ENCODE results near the gene CALU.

The CALU gene

GRCh38 chr7:128767475-128768110 is 28.4 kb downstream of the CALU start:
- no peaks in the 10 kb centered on the region for H3K9me3 ChIP-seq (ENCODE audit: control insufficient read depth in 1 of 2, low read length in 2 of 2)
- H3K9ac ChIP-seq (ENCODE audit: low read depth in 1 of 2, low read length in 2 of 2): no peak overlapping the region
- no peaks in the 10 kb centered on the region for H3K27me3 ChIP-seq (ENCODE audit: control insufficient read depth in 1 of 2, insufficient read depth in 2 of 2, low read length in 2 of 2)
- peaks cover 33 to 68% of the 10 kb centered on the region in 2 donors for H3K36me3 ChIP-seq (ENCODE audit: control insufficient read depth in 1 of 2, insufficient read depth in 2 of 2, low read length in 2 of 2)
- no peaks in the 10 kb centered on the region for H3K4me1 ChIP-seq (ENCODE audit: control insufficient read depth in 1 of 2, insufficient read depth in 2 of 2, low read length in 2 of 2)
- no peak overlapping the region for H3K27ac ChIP-seq (ENCODE audit: low read depth, low read length)
- H3K4me3 ChIP-seq (ENCODE audit: low read depth in 1 of 2, low read length in 2 of 2): no peak overlapping the region

DNA sequence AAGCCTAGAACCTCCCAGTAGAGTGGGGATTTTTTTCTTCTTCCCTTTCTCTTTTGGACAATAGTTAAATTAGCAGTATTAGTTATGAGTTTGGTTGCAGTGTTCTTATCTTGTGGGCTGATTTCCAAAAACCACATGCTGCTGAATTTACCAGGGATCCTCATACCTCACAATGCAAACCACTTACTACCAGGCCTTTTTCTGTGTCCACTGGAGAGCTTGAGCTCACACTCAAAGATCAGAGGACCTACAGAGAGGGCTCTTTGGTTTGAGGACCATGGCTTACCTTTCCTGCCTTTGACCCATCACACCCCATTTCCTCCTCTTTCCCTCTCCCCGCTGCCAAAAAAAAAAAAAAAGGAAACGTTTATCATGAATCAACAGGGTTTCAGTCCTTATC is 31.1 kb downstream of the CALU start:
- H3K36me3 ChIP-seq (ENCODE audit: control insufficient read depth in 1 of 2, insufficient read depth in 2 of 2, low read length in 2 of 2): peaks cover 44 to 55% of the 10 kb centered on the region in 2 donors

DNA sequence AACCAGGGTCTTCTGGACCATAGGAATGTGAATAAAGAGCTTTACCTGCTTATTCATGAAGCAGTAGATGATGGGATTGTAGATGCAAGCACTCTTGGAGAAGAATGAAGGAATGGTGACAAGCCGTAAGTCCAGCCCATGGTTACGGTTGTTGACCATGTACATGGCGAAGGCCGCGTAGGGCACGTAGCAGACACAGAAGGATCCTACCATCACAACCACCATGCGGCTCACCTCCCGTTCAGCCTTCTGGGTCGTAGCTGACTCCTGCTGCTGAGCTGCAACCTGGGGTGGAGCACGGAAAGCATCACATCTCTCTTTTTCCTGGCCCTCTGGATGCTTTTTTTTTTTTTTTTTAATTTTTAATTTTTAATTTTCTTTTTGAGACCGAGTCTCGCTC is 34.4 kb downstream of the CALU start:
- H3K27me3 ChIP-seq (ENCODE audit: control insufficient read depth in 1 of 2, insufficient read depth in 2 of 2, low read length in 2 of 2): no peaks in the 10 kb centered on the region
- H3K27ac ChIP-seq (ENCODE audit: low read depth, low read length): no peak overlapping the region
- no peak overlapping the region for H3K4me3 ChIP-seq (ENCODE audit: low read depth in 1 of 2, low read length in 2 of 2)
- no peak overlapping the region for H3K9ac ChIP-seq (ENCODE audit: low read depth in 1 of 2, low read length in 2 of 2)
- no peaks in the 10 kb centered on the region for H3K4me1 ChIP-seq (ENCODE audit: control insufficient read depth in 1 of 2, insufficient read depth in 2 of 2, low read length in 2 of 2)
- peaks cover 36 to 37% of the 10 kb centered on the region in 2 donors for H3K36me3 ChIP-seq (ENCODE audit: control insufficient read depth in 1 of 2, insufficient read depth in 2 of 2, low read length in 2 of 2)
- peaks cover 2 to 12% of the 10 kb centered on the region in 2 donors for H3K9me3 ChIP-seq (ENCODE audit: control insufficient read depth in 1 of 2, low read length in 2 of 2)

More for the DNA sequence above, 31.1 kb downstream of the CALU start:
- no peaks in the 10 kb centered on the region for H3K9me3 ChIP-seq (ENCODE audit: control insufficient read depth in 1 of 2, low read length in 2 of 2)
- H3K4me1 ChIP-seq (ENCODE audit: control insufficient read depth in 1 of 2, insufficient read depth in 2 of 2, low read length in 2 of 2): no peaks in the 10 kb centered on the region
- H3K27me3 ChIP-seq (ENCODE audit: control insufficient read depth in 1 of 2, insufficient read depth in 2 of 2, low read length in 2 of 2): no peaks in the 10 kb centered on the region
- H3K9ac ChIP-seq (ENCODE audit: low read depth in 1 of 2, low read length in 2 of 2): no peak overlapping the region
- no peak overlapping the region for H3K27ac ChIP-seq (ENCODE audit: low read depth, low read length)
- no peak overlapping the region for H3K4me3 ChIP-seq (ENCODE audit: low read depth in 1 of 2, low read length in 2 of 2)

DNA sequence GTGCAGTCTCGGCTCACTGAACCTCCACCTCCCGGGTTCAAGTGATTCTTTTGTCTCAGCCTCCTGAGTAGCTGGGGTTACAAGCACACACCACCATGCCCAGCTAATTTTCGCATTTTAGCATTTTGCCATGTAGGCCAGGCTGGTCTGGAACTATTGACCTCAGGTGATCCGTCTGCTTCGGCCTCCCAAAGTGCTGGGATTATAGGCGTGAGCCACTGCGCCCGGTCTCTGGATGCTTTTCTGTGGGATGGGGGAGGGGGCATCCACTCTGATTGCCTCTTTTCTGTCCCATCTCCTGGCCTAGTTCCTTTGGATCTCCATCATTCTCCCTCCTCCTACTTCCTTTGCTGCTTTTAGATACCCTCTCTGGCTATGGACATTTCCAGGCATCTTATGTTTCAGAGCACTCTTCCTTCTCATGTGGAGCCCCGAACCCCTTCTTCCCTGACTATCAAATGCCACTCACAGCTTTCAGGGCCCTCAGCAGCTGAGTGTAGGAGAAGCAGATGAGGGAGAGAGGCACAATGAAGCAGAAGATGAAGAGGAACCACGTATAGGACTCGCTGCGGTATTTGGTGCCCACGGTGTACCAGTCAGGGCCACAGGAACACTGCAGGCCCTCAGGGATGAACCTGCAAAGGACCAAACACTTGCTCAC is 35.0 kb downstream of the CALU start:
- Histone ChIP-seq H3K27me3 (ENCODE audit: control insufficient read depth in 1 of 2, insufficient read depth in 2 of 2, low read length in 2 of 2) (no peaks in the 10 kb centered on the region), H3K4me1 (ENCODE audit: control insufficient read depth in 1 of 2, insufficient read depth in 2 of 2, low read length in 2 of 2) (no peaks in the 10 kb centered on the region), H3K9me3 (ENCODE audit: control insufficient read depth in 1 of 2, low read length in 2 of 2) (peaks cover 2 to 12% of the 10 kb centered on the region in 2 donors), H3K4me3 (ENCODE audit: low read depth in 1 of 2, low read length in 2 of 2) (no peak overlapping the region), H3K36me3 (ENCODE audit: control insufficient read depth in 1 of 2, insufficient read depth in 2 of 2, low read length in 2 of 2) (peaks cover 32 to 33% of the 10 kb centered on the region in 2 donors), H3K9ac (ENCODE audit: low read depth in 1 of 2, low read length in 2 of 2) (no peak overlapping the region), H3K27ac (ENCODE audit: low read depth, low read length) (no peak overlapping the region)

DNA sequence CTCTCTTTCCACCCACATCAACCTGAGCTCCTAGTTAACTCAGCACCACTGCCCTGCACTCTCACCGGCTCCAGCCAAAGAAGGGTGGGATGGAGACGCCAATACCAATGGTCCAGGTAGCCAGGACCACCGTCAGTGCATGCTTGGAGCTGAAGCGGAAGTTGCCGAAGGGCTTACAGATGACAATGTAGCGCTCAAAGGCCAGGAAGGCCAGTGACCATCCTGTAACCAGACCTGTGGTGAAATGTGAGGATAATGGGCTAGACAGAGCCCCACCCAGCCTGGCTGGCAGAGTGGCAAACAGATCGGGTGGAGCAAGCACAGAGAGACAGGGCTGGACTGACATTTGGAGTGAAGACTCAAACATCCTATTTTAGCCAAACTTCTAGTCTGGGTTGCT is 35.8 kb downstream of the CALU start:
- Histone ChIP-seq H3K27me3 (ENCODE audit: control insufficient read depth in 1 of 2, insufficient read depth in 2 of 2, low read length in 2 of 2) (no peaks in the 10 kb centered on the region), H3K9ac (ENCODE audit: low read depth in 1 of 2, low read length in 2 of 2) (no peak overlapping the region), H3K4me1 (ENCODE audit: control insufficient read depth in 1 of 2, insufficient read depth in 2 of 2, low read length in 2 of 2) (no peaks in the 10 kb centered on the region), H3K36me3 (ENCODE audit: control insufficient read depth in 1 of 2, insufficient read depth in 2 of 2, low read length in 2 of 2) (peaks cover 25 to 27% of the 10 kb centered on the region in 2 donors), H3K27ac (ENCODE audit: low read depth, low read length) (no peak overlapping the region), H3K4me3 (ENCODE audit: low read depth in 1 of 2, low read length in 2 of 2) (no peak overlapping the region), H3K9me3 (ENCODE audit: control insufficient read depth in 1 of 2, low read length in 2 of 2) (peaks cover 2 to 12% of the 10 kb centered on the region in 2 donors)

DNA sequence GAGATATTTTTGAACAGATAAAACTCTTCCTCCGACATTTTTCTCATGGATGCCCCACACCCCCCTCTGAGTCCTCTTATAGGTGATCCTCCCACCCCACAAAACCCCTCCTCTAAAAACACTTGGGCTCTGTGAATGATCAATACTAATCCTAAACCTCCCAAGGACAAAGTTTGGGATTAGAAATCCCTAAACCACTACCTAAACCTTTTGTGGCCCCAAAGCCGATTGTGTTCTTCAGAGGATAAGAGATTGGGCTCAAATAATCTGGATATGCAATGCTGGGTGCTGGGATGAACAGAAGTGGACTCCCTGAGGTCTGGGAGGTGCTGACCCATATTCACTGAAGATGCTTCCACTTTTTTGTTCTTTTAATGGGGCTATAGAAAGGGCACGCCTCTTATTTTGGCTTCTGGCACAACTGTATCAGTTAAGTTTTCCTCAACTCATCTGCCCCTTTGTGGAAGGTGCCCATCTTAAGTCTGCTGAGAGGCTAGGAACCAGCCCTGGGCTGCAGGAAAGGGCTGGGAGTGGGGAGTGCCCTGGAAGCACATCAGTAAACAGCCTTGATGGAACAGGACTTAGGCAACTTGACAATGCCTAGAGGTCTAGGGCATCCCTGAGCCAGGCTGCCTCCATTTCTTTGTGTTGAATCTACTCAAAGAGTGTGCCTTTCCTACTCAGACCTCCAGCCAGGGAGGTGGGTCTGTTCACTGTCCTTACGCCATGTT is 36.8 kb downstream of the CALU start, which contains the start of gene OPN1SW:
Gene OPN1SW, minus strand, starts transcription at position 51 of the 731 bp plus-strand sequence. Its CDS starts 13 bp downstream, at position 38.
- H3K9ac ChIP-seq (ENCODE audit: low read depth in 1 of 2, low read length in 2 of 2): no peak within 1 kb of the TSS
- H3K4me3 ChIP-seq (ENCODE audit: low read depth in 1 of 2, low read length in 2 of 2): no peak within 1 kb of the TSS
- no peaks in the 10 kb centered on the region for H3K27me3 ChIP-seq (ENCODE audit: control insufficient read depth in 1 of 2, insufficient read depth in 2 of 2, low read length in 2 of 2)
- H3K36me3 ChIP-seq (ENCODE audit: control insufficient read depth in 1 of 2, insufficient read depth in 2 of 2, low read length in 2 of 2): peaks cover 20 to 24% of the 10 kb centered on the region in 2 donors
- H3K4me1 ChIP-seq (ENCODE audit: control insufficient read depth in 1 of 2, insufficient read depth in 2 of 2, low read length in 2 of 2): no peaks in the 10 kb centered on the region
- H3K27ac ChIP-seq (ENCODE audit: low read depth, low read length): no peak within 1 kb of the TSS
- H3K9me3 ChIP-seq (ENCODE audit: control insufficient read depth in 1 of 2, low read length in 2 of 2): peaks cover 2 to 12% of the 10 kb centered on the region in 2 donors

GRCh38 chr7:128777156-128778123 is 38.3 kb downstream of the CALU start:
- Histone ChIP-seq H3K36me3 (ENCODE audit: control insufficient read depth in 1 of 2, insufficient read depth in 2 of 2, low read length in 2 of 2) (peaks cover 10 to 16% of the 10 kb centered on the region in 2 donors), H3K9ac (ENCODE audit: low read depth in 1 of 2, low read length in 2 of 2) (no peak overlapping the region), H3K27me3 (ENCODE audit: control insufficient read depth in 1 of 2, insufficient read depth in 2 of 2, low read length in 2 of 2) (no peaks in the 10 kb centered on the region), H3K4me3 (ENCODE audit: low read depth in 1 of 2, low read length in 2 of 2) (no peak overlapping the region), H3K27ac (ENCODE audit: low read depth, low read length) (no peak overlapping the region), H3K9me3 (ENCODE audit: control insufficient read depth in 1 of 2, low read length in 2 of 2) (peaks cover 2 to 12% of the 10 kb centered on the region in 2 donors), H3K4me1 (ENCODE audit: control insufficient read depth in 1 of 2, insufficient read depth in 2 of 2, low read length in 2 of 2) (no peaks in the 10 kb centered on the region)

- Histone ChIP-seq H3K27ac (ENCODE audit: low read depth, low read length) (no peak overlapping the region), H3K36me3 (ENCODE audit: control insufficient read depth in 1 of 2, insufficient read depth in 2 of 2, low read length in 2 of 2) (peaks cover 5 to 8% of the 10 kb centered on the region in 2 donors), H3K27me3 (ENCODE audit: control insufficient read depth in 1 of 2, insufficient read depth in 2 of 2, low read length in 2 of 2) (no peaks in the 10 kb centered on the region)
Measured at GRCh38 chr7:128778946-128779345, 39.8 kb downstream of the CALU start.

GRCh38 chr7:128781126-128781525 is 42.0 kb downstream of the CALU start:
- H3K27ac ChIP-seq (ENCODE audit: low read depth, low read length): no peak overlapping the region
- H3K9me3 ChIP-seq (ENCODE audit: control insufficient read depth in 1 of 2, low read length in 2 of 2): peaks cover 2 to 12% of the 10 kb centered on the region in 2 donors
- no peak overlapping the region for H3K9ac ChIP-seq (ENCODE audit: low read depth in 1 of 2, low read length in 2 of 2)
- H3K36me3 ChIP-seq (ENCODE audit: control insufficient read depth in 1 of 2, insufficient read depth in 2 of 2, low read length in 2 of 2): no peaks in the 10 kb centered on the region
- H3K4me3 ChIP-seq (ENCODE audit: low read depth in 1 of 2, low read length in 2 of 2): no peak overlapping the region
- no peaks in the 10 kb centered on the region for H3K4me1 ChIP-seq (ENCODE audit: control insufficient read depth in 1 of 2, insufficient read depth in 2 of 2, low read length in 2 of 2)
- no peaks in the 10 kb centered on the region for H3K27me3 ChIP-seq (ENCODE audit: control insufficient read depth in 1 of 2, insufficient read depth in 2 of 2, low read length in 2 of 2)

More at GRCh38 chr7:128778946-128779345, 39.8 kb downstream of the CALU start:
- Histone ChIP-seq H3K4me3 (ENCODE audit: low read depth in 1 of 2, low read length in 2 of 2) (no peak overlapping the region), H3K9me3 (ENCODE audit: control insufficient read depth in 1 of 2, low read length in 2 of 2) (peaks cover 2 to 12% of the 10 kb centered on the region in 2 donors), H3K9ac (ENCODE audit: low read depth in 1 of 2, low read length in 2 of 2) (no peak overlapping the region), H3K4me1 (ENCODE audit: control insufficient read depth in 1 of 2, insufficient read depth in 2 of 2, low read length in 2 of 2) (no peaks in the 10 kb centered on the region)
